ENCODE measurements around the gene PACRG.
"Not testable (repeated sequence)": the region's sequence is repeated elsewhere in the genome, so short reads cannot be mapped to it uniquely, and the experiment has no call there.

Gene PACRG

DNA sequence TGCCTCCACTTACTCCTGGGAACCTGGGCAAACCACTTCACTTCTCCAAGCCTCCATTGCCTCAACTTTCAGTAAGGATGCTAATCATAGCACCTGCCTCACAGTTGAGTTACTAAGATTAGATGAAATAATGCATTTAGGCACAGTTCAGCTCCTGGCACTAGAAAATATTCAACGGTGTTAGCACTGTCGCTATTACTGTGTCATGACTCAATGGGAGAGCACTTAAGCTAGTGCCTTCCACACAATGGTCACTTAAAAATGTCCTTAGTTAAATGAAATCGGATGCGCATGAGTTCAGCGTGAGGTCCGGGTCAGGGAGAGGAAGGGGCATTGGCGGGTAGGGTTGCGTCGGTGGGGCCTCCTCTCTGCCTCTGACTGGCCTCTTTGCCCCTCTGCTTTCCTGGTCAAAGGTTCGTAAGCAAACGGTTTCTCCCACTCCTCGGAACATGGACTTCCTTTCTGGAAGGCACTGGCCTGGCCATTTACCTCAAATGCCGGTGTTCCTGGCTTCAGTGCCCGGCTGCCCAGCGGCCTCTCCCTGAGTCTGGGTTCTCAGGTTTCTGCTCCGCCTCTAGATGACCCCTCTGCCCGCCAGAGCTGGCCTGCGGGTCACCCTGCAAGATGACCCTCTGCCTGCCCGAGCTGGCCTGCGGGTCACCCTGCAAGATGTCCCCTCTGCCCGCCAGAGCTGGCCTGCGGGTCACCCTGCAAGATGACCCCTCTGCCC is 562.9 kb downstream of the PACRG start:
- DNase-seq (ENCODE audit: low spot score), result no peak

DNA sequence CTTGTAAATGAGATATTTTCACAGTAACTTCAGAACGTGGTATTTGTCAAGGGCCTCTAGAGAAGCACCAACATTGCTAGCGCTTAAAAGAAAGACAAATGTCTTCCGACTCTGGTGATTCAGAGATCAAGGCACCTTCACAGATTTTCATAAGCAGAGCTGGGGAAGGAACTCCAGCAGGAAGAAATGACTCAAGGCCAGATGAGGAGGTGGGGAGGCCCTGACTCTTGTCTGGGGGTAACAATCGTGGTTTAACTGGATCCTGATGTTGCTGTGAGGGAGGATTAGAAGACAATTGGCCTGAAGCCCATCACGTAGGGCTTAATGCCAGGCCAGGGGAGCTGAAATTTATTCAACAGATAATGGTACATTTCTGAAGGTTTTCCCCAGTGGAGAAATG is 563.8 kb downstream of the PACRG start:
- no peak for DNase-seq (ENCODE audit: low spot score)

DNA sequence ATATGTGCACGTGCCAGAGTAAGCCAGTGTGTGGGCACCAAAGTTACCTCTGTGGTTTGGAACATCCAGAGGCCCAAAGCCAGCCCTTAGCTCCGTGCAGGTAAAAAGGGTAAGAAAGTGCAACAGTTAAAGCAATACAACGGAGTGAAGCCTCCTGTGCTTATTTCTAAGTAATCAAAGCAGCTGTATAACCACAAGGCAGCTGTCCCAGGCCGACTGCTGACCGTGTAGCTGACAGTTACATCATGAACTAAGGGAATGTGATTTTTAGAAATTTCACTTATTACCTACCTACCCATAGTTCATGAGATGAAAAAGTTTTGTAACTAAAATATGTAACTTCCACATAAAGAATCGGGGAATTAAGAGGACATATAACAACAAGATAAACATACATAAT is 565.5 kb downstream of the PACRG start:
- DNase-seq (ENCODE audit: low spot score), result no peak

DNA sequence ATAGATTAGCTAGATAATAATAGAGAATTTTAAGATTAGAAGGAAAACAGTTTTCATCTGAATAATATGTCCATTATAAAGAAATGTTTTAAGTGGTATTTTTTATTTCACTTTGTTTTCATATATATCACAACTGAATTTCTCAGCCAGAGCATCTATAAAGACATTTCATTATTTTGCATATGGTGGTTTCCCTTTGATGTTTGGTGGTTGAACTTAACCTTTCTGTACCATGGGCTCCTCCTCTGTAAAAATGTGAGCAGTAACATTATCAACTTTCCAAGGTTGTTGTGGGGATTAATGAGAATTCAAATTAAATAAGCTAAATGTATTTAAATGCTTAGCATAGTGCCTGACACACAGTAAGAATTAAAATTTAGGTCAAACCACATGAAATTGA is 567.0 kb downstream of the PACRG start:
- DNase-seq (ENCODE audit: low spot score), result no peak

DNA sequence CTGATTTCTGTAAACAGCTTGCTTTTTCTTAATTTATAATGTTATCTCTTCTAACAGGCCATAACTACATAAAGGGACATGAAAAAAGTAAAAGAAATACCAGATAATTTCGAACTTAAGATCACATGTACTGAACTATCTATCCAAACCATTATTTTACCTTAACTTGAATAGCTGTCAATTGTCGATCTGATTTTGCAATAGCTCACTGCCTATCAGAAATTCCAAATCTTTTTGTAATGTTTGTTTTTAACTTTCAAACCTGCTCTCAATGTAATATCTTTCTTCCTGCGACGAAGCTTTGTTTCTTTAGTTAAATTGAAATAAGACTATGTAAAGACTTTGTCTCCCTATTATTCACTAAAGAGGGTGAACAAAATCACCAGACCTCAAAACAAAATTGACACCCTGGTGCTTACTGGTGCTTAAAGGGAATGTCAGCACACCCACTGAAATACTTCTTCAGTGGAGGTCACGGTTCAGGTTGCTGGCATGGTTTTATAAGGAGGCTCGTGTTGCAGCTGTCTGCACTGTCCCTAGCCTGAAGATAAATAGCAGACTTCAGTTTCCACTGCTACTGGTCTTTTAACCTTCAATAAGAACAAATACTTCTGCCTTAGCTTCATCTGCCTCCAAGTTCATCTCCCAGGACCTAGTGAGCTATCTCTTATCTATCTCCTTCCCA is 569.2 kb downstream of the PACRG start:
- DNase-seq (ENCODE audit: low spot score), result no peak

DNA sequence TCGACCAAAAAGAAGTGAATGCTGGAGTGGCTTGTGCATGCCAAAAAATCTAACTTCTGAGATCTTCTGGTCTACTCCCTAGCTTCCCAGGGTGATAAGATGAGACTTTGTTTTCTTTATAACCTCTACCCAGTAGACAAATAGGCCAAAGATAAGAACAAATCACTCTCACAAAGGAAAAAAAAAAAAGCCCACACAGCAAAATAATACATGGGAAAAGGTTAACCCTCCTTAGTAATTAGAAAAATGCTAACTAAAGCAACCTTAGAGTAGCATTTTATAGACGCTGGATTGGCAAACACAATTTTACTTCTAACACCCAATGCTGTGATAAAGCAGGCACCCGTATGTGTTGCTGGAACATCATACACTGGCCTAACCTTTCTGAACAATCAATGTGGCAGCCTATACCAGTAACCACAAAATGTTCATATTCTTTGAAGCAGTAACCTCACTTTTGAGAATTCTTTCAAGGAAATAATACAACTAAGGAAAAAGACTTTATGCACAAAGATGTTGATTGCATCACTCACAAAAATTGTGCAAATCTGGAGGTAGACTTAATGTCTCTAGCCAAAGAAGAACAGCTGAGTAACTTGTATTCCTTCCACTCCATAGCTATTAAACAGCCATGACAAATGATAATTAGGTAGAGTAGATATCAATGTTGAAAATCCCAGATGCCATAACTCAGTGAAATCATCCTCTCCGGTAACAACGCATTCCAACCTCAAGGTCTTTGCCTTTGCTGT is 570.5 kb downstream of the PACRG start:
- no peak for DNase-seq (ENCODE audit: low spot score)

DNA sequence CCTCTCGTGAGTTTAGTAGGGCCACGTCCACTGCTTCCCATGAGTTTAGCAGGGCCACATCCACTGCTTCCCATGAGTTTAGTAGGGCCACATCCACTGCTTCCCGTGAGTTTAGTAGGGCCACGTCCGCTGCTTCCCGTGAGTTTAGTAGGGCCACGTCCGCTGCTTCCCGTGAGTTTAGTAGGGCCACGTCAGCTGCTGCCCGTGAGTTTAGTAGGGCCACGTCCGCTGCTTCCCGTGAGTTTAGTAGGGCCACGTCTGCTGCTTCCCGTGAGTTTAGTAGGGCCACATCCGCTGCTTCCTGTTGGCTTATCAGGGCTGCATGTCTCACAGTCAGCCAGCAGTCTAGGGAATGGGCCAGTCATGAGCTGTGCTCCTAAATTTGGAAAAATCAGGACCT is 573.1 kb downstream of the PACRG start:
- DNase-seq (ENCODE audit: low spot score), result no peak

DNA sequence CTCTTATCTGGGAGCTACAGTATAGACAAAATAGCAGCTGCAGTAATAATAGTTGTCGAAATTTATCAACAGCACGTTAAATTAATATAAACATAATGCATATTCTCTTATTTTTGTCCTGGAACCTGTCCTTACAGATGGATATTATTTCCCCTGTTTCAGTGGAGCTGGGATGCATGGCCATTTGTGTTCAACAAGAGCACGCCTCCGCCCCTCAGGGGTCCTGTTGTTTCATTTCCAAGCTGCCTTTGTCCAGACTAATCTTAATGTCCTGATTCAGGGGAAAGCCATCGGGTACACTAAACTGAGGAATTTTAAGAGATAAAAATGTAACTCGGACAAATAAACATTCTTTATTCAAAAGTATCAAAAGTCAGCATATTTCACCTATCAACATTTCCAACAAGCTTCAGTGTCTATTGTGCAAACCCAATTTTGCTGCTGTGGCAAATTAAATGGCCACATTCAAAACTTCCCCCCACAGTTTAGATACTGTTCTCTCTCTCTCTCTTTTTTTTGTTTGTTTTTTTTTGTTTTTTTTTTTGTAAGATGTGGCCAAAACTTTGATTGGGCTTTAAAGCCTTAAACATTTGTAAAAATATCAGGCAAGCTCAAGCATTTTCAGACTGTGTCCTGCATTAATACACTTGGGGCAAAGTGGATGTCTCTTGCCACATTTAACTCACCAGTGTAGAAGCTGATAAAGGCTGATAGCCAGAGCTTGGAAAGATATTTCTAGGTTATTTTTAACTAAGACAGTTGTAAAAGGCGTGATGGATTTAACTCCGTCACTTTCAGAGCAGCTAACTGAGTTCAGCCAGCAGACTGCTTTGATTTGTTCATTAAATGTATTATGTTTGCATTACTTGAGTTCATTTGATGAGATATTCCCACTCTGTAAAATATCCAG is 574.2 kb downstream of the PACRG start:
- DNase-seq (ENCODE audit: low spot score), result no peak

DNA sequence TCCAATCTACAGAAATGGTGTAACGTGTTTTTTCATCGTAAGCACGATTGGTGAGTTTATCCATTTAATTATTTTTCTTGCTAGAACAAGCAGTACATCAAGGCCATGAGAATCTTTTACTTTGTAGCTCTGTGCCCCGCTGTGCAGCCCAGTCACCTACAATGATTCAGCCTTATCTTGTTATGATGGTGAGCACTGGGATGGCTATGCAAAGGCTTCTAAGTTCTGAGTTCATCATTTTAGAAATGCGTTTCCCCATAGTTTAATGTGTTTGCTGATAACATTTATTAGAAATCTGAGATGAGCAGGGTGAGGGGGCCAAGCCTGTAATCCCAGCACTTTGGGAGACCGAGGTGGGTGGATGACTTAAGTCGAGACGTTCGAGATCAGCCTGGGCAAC is 575.0 kb downstream of the PACRG start:
- DNase-seq (ENCODE audit: low spot score), result no peak

DNA sequence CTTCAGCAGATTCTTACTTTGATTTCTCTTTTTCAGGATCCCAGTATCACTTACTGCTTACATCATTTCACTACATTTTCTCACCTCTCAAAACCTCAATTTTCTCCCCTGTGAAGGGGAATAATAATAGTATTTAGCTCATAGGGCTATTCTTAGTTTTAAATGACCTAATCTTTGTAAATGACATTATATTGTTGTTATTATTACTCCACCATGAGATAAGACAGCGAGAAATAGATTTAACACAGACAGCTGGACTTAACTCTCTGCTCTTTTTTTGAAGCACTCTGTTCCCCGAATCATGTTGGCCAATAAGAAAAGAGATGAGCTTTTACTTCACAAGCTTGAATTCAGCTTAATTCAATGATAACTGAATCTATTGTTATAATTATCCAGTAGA is 578.2 kb downstream of the PACRG start:
- no peak for DNase-seq (ENCODE audit: low spot score)

DNA sequence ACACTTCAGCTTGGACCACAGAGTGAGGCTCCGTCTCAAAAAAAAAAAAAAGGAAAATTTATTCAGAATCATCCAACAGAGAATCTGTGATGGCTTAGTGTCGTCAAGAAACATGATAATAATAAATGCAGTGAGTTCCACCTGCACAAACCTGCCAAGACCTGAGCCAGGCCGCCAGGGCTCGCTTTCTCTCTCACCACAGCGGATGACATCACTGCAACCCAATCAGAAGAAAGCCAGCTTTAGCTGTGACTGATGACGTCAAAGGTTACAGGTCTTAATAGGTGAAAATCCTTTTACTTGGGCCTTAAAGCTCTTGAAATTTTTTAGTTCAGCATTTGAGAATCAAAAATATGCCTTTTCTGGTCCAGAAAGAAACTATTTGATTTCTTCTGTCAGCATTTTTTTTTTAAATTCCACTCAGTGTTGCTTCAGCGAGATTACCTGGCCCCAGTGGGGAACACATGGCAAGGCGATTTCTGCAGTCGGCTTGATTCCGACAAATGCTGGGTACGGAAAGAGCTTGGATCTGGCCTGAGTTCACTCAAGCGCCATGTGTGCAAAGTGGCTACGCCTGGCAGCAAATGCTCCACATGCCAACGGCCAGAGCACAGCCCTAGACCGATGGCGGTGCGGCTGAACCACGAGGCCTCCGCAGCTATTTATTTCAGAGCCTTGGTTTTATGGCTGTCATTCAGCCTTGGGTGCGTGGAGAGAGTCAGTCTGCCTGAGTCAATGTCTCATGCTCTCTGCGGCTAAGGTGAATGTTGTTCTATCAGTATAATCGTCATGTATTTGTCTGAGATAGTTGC is 581.1 kb downstream of the PACRG start:
- DNase-seq (ENCODE audit: low spot score), result no peak

DNA sequence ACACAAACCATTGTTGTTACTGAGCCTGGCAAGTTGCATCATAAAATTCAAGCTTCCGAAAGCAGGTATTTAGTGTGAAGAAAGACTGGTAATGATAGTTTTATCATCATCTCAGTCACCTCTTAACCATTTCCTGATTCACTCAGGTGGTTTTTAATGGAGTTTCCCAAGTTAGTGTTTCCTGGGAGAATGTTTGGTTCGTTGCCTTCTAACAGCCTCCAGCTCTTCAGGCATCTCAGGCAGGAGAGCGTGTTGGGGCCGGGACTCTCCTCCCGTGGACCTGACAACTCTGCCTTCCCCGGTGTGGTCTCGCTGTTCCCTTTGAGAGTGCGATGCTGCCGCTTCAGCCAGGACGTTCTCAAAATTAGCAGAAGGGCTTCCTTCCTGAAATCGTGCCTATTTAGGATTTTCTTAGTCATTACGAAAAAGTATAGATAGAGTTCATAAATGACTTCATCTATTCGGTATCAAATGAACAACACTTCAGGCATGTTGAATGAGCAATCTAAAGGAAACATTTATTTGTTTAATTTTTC is 581.8 kb downstream of the PACRG start:
- DNase-seq (ENCODE audit: low spot score), result no peak

DNA sequence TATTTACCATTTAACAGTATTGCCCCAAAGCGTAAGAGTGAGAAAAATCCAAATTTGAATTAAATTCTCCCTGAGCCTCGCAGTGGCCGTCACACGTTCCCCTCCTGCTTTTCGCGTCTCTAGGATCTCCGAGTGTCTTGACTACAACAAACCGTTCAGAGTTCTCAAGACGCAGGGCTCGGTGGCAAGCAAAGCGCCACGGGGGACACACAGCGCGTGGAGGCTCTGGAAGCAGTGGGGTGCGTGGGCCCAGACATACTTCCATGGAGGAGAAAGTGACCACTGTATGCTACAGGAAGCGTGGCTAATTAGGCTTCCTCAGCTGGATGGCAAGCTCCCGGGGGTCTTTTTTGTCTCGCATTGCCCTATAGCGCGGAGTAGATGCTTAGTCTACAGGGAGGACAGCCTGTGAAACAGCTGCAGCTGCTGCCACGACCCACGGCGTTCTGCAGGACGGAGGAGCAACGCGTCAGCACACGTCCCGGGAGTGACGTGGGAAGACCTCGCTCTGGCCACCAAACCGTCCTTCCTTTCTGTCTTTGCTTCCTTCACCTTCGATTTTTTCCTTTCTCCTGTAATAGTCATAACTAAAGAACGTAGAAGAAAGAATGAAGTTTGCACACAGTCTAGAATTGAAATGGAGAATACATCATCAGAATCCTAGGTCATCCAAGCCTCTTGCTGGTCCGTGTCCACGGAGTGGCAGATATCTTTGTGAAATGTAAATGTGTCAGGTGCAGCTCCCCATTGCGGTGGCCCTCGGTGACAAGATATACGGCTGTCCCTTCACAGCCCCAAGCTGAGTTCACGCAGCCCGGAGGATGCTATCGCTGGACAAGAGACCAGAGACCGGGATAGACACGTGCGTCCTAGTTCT is 582.6 kb downstream of the PACRG start:
- DNase-seq (ENCODE audit: low spot score), result no peak

DNA sequence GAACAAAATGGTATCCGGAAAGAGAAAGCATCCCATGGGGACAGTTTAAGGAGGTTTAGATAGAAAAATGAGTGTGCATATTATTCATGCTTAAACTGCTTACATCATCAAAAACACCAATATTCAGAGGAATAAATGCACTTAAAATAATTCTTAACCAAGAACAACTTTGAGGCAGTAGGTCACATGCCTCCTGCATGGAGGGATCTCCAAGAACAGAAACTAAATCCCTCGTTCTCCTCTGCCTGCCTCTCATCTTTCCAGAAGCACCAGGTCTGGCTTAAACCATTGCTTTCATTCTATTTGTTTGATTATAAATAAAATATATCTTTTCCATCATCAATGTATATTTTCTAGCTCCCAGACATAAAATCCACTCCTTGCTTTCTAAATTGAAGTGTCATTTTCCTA is 583.2 kb downstream of the PACRG start:
- no peak for DNase-seq (ENCODE audit: low spot score)

DNA sequence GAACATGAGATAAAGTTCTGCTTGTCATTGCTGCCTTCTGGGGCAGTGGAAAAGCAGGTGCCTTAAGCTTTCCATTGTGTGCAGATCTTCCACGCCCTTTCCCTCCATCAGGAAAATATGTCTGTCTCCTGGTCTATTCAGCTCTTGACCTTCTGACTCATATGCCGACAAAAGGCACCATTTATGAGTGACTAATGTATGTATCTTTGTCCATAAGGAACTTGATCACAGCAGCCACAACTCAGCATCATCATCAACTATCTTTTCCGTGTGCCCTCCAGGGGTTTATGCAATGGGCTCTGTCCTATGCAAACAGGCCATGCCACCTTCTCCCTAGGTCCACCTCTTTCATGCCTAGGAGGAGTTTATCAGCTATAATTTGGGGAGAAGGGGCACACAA is 584.1 kb downstream of the PACRG start:
- no peak for DNase-seq (ENCODE audit: low spot score)

DNA sequence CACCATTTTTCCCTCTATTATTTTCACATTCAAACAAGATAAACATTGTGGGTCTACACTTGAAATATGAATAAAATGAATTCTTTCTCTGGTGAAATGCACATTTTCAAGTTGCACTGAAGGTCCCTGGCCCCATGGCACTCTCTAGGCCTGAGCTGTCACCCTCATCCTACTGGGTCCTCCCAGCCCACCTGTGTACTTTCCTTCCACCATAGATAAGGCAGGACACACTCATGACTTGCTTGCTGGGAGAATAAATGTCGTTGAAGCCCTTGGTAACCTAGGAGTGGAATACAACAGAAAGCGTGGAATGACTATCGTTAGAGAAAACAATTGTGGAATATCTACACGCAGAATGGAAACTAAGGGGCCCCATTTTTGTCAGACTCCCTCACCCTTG is 585.8 kb downstream of the PACRG start:
- no peak for DNase-seq (ENCODE audit: low spot score)

DNA sequence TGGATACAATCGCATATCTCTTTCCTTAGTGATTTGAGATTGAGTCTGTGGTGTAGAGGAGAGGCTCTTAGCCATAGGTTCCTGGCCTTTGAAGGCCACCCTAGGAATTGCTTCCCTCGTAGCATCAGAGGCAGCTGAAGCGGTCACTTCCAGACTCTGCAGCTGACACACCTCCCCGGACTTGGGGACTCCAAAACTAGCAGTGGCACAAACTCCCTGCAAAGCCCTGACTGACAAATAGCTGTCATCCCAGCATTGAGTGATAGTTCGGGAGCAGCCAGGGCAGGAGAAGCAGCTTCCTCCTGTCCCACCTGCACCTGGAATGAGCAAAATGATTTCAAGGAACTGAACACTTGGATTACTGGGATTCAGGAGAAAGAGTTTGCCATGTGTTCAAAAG is 586.2 kb downstream of the PACRG start:
- DNase-seq (ENCODE audit: low spot score), result no peak

DNA sequence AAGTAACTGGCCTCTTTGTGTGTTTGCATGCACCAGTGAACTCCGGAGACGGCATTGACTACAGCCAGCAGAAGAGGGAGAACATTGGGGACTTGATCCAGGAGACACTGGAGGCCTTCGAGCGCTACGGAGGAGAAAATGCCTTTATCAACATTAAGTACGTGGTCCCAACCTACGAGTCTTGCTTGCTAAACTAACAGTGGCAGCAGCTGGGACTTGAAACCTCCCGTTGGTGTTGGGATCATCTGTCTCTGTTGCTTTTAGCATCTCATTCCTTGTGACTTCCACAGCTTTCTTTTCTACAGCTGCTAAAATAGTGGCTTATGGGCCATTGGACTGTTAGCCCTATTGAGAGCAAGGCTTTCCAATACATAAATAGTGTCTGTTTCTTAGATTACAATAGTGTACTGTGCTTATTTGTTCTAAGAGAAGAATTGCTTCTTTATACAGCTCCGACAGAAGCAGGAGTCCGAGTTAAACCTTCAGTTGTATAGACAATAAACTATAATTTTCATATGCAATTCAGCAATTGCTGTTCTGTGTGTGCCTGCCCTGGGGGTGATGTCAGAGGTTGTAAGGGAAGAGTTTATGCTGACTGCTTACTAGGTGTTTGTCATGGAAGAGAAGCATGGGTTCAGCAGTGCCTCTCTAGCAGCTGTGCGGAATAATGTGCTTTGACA is 587.2 kb downstream of the PACRG start:
- no peak for DNase-seq (ENCODE audit: low spot score)

DNA sequence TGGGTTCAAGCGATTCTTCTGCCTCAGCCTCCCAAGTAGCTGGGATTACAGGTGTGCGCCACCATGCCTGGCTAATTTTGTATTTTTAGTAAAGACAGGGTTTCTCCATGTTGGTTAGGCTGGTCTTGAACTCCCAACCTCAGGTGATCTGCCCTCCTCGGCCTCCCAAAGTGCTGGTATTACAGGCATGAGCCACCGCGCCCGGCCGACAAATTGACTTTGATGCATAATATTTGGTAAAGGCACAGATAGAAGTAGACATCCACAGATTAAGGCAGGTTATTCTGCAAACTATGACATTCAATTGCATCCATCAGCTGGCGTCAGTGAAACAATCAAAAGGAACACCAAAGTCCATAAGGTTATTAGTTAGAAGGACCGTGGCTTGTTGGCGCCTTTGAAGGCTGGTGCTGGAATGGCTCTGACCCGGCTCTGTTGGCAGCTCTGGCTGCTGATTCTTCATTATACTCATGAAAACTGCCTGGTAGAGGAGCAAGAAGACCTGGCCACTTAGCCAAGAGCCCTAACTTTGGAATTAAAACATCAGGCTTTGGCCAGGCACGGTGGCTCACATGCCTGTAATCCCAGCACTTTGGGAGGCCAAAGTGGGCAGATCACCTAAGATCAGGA is 589.2 kb downstream of the PACRG start:
- DNase-seq (ENCODE audit: low spot score), result not testable (repeated sequence)

Data from RKO (cell line).